Astrocyte (in vitro differentiated cells and primary cell): Measurements from ENCODE around the gene HS6ST3.

ENCODE experiments used
- EZH2 ChIP-seq: IDR thresholded peaks from 2 replicates; pipeline ENCODE4 v1.6.1; 2012; ENCODE audit warnings: mild to moderate bottlenecking, low read length, inconsistent platforms; ENCODE audit not compliant: insufficient read depth
- TF ChIP-seq, protein P1 (sequence below): IDR thresholded peaks from 2 replicates; pipeline ENCODE4 v1.5.1; 2011; ENCODE audit warnings: low read depth, mild to moderate bottlenecking, inconsistent platforms, low read length, moderate library complexity; ENCODE audit not compliant: insufficient read depth

- TF ChIP-seq, protein P1, sequence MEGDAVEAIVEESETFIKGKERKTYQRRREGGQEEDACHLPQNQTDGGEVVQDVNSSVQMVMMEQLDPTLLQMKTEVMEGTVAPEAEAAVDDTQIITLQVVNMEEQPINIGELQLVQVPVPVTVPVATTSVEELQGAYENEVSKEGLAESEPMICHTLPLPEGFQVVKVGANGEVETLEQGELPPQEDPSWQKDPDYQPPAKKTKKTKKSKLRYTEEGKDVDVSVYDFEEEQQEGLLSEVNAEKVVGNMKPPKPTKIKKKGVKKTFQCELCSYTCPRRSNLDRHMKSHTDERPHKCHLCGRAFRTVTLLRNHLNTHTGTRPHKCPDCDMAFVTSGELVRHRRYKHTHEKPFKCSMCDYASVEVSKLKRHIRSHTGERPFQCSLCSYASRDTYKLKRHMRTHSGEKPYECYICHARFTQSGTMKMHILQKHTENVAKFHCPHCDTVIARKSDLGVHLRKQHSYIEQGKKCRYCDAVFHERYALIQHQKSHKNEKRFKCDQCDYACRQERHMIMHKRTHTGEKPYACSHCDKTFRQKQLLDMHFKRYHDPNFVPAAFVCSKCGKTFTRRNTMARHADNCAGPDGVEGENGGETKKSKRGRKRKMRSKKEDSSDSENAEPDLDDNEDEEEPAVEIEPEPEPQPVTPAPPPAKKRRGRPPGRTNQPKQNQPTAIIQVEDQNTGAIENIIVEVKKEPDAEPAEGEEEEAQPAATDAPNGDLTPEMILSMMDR: no peak
- TF ChIP-seq EZH2: no peak
Measured at GRCh38 chr13:96141032-96141431, 51.1 kb downstream of the HS6ST3 start.
